HG03175 (cell line): ENCODE results near the gene MYOF.
"Not testable (repeated sequence)": the region's sequence is repeated elsewhere in the genome, so short reads cannot be mapped to it uniquely, and the experiment has no call there.

ENCODE experiments used
- ATAC-seq: cut with Tn5 transposase; IDR thresholded peaks from one replicate; pipeline ENCODE4 v1.9.1; 2021; ENCODE audit warnings: mild to moderate bottlenecking, moderate library complexity; ENCODE audit not compliant: unreplicated experiment

Gene MYOF

GRCh38 chr10:93488956-93489528 is 6.9 kb upstream of the MYOF start:
- no peak for ATAC-seq

- ATAC-seq: no peak
Observed at GRCh38 chr10:93485690-93486089, 3.6 kb upstream of the MYOF start.

- ATAC-seq: no peak
Observed at GRCh38 chr10:93481637-93482144, 443 bp downstream of the MYOF start.

- no peak for ATAC-seq
Observed at GRCh38 chr10:93478873-93479272, 3.3 kb downstream of the MYOF start.

- ATAC-seq: no peak
Observed at GRCh38 chr10:93476756-93477155, 5.4 kb downstream of the MYOF start.

- ATAC-seq: no peak
Observed at GRCh38 chr10:93475871-93476270, 6.3 kb downstream of the MYOF start.

GRCh38 chr10:93475227-93475626 is 6.9 kb downstream of the MYOF start:
- no peak for ATAC-seq

GRCh38 chr10:93473804-93474472 is 8.2 kb downstream of the MYOF start:
- no peak for ATAC-seq

GRCh38 chr10:93473161-93473560 is 9.0 kb downstream of the MYOF start:
- no peak for ATAC-seq

GRCh38 chr10:93471110-93471651 is 11.0 kb downstream of the MYOF start:
- no peak for ATAC-seq

GRCh38 chr10:93469454-93469853 is 12.7 kb downstream of the MYOF start:
- no peak for ATAC-seq

GRCh38 chr10:93468461-93469213 is 13.5 kb downstream of the MYOF start:
- no peak for ATAC-seq

- not testable (repeated sequence) for ATAC-seq
Observed at GRCh38 chr10:93467635-93468034, 14.5 kb downstream of the MYOF start.

GRCh38 chr10:93465806-93466675 is 16.1 kb downstream of the MYOF start:
- ATAC-seq: no peak

GRCh38 chr10:93464776-93465388 is 17.3 kb downstream of the MYOF start:
- ATAC-seq: no peak

- no peak for ATAC-seq
Observed at GRCh38 chr10:93463723-93464476, 18.2 kb downstream of the MYOF start.

GRCh38 chr10:93462881-93463280 is 19.3 kb downstream of the MYOF start:
- ATAC-seq: no peak

GRCh38 chr10:93462371-93462770 is 19.8 kb downstream of the MYOF start:
- no peak for ATAC-seq

GRCh38 chr10:93461807-93462178 is 20.3 kb downstream of the MYOF start:
- no peak for ATAC-seq
